Spleen (tissue), 11 donors: Measurements from ENCODE around the gene ADAM19. TPM values are rescaled to one million over a fixed set of nuclear protein-coding genes. Genes with fewer than 3 reads are reported as not detected.

Source experiments
- DNase-seq: peaks from one replicate; pipeline ENCODE4 v3.0.0-alpha.2; 2020
- H3K27ac ChIP-seq, 8 donors: fragments of 200-600 bp; sonication (generic) in 7 of 8; 1 replicate in 4 of 8; 2 replicates in 4 of 8; pipeline versions ENCODE4 v1.5.0 to v1.8.0; 2016 to 2021; ENCODE audit warnings: inconsistent platforms in 4 of 8, mild to moderate bottlenecking in 4 of 8, moderate library complexity in 1 of 8
- H3K27me3 ChIP-seq, 7 donors: fragments of 200-600 bp; sonication (generic) in 6 of 7; replicated peaks in 1 of 7; 1 replicate in 4 of 7; 2 replicates in 3 of 7; pipeline versions ENCODE4 v1.5.0 to v1.8.0; 2016 to 2021; ENCODE audit warnings: inconsistent platforms in 3 of 7, mild to moderate bottlenecking in 1 of 7
- H3K36me3 ChIP-seq, 6 donors: fragments of 200-600 bp; sonication (generic) in 5 of 6; 1 replicate in 4 of 6; 2 replicates in 2 of 6; pipeline versions ENCODE4 v1.5.0 to v1.8.0; 2016 to 2021; ENCODE audit warnings: inconsistent platforms in 2 of 6
- H3K4me1 ChIP-seq, 6 donors: fragments of 200-600 bp; sonication (generic) in 5 of 6; 1 replicate in 3 of 6; 2 replicates in 3 of 6; pipeline versions ENCODE4 v1.5.0 to v1.8.0; 2016 to 2021; ENCODE audit warnings: inconsistent platforms in 3 of 6
- H3K4me3 ChIP-seq, 8 donors: fragments of 200-600 bp; sonication (generic) in 7 of 8; 1 replicate in 4 of 8; 2 replicates in 4 of 8; pipeline versions ENCODE4 v1.5.0 to v1.8.0; 2016 to 2021; ENCODE audit warnings: inconsistent platforms in 4 of 8, mild to moderate bottlenecking in 4 of 8, moderate library complexity in 2 of 8
- H3K9me3 ChIP-seq, 8 donors: fragments of 200-600 bp; sonication (generic) in 7 of 8; 1 replicate in 4 of 8; 2 replicates in 4 of 8; pipeline versions ENCODE4 v1.5.0 to v1.8.0; 2016 to 2021; ENCODE audit warnings: inconsistent platforms in 4 of 8
- POLR2A ChIP-seq, 3 donors: fragments of 450-650 bp; IDR thresholded peaks; one replicate each; pipeline ENCODE4 v1.5.1; 2017; ENCODE audit warnings: antibody characterized with exemption in 3 of 3, mild to moderate bottlenecking in 1 of 3
- POLR2AphosphoS5 ChIP-seq, 3 donors: sonication (generic); formaldehyde crosslinking; IDR thresholded peaks; one replicate each; pipeline ENCODE4 v1.5.1; 2017; ENCODE audit warnings: antibody characterized with exemption in 3 of 3
- WGBS, 5 donors: extraction: QIAGEN DNeasy Blood & Tissue Kit in 3 of 5; methylation state at CpG; one replicate each; pipeline versions ENCODE4 v1.1.5 to v1.1.7; 2013 to 2018; 5-methylcytosine and 5-hydroxymethylcytosine counted together
- intact Hi-C: fragments of 100-400 bp; cut with DNase I; formaldehyde crosslinking; loops from one replicate; pipeline ENCODE4 v1.15.0; 2023; ENCODE audit warnings: low total_unique reads
- polyA plus RNA-seq, 3 donors: library from polyadenylated mRNA; stranded (reverse); fragments of 200-250 nt; gene quantifications; one replicate each; pipeline ENCODE4 v1.2.1, GENCODE V29; 2013
- total RNA-seq, 7 donors: library from RNA; depleted of rRNA in 3 of 7; stranded (reverse); fragments of >200 nt in 3 of 7; fragmentation: NEBNext Ultra II Directional in 4 of 7; extraction: Animal tissue kit (Norgen Biotek cat#: 25700) in 4 of 7; gene quantifications; one replicate each; pipeline versions ENCODE4 v1.1.0 to v1.2.1, GENCODE V29; 2016 to 2021
- TF ChIP-seq, protein P1 (sequence below), 11 experiments: fragments of 200-600 bp in 7 of 11; fragments of 450-650 bp in 4 of 11; sonication (generic) in 4 of 11; IDR thresholded peaks in 8 of 11; conservative IDR thresholded peaks in 3 of 11; 1 replicate in 7 of 11; 2 replicates in 4 of 11; pipeline versions ENCODE4 v1.4.0 to v1.8.0; 2016 to 2021; ENCODE audit warnings: antibody characterized with exemption in 11 of 11, inconsistent platforms in 4 of 11, mild to moderate bottlenecking in 1 of 11
- donor health status: healthy with polysubstance abuse.
- donor health status: DM: no; HTN: no; CAD: no; lungs with moderate emphysema.
- donor health status: DM: no; HTN: no; CAD: no.
- donor health status: Bipolar disorder and iron deficiency.
- donor health status: healthy.
- donor health status: DM: no; HTN: no; CAD: no.
- donor health status: DM: yes; HTN: yes; CAD: no.

Gene ADAM19
- total and polyA plus RNA-seq, 10 donors: 10.9 to 71.1 (median 51.5) TPM

DNA sequence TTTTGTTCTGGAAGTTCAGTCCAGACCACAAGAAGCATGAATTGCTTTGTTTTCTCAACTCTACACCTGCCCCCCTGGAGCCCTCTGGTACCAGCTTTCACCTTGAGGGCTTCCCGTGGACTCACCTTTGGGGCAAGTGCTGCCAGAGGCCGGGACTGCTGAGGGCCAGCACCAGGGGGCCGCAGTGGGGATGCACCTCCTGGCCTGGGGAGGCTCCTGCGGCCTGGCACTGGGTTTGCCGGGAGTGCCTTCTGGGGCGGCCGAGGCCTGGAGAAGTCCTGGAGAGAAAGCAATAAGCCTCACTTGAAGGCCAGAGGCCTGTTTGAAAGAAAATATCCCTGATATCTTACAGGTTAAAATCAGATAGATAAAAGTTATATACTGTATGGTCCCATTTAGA lies 93.9 kb downstream of the ADAM19 start:
- intact Hi-C loops: no loop called here
- WGBS, 5 donors: 94 to 99% (median 97%) methylated on average over 7 of the region's 7 CpGs
- H3K4me3 ChIP-seq: no peak overlapping the region
- H3K9me3 ChIP-seq: no peaks in the 10 kb centered on the region
- peaks cover 0 to 100% (median 58%) of the 10 kb centered on the region in 6 donors for H3K36me3 ChIP-seq
- H3K4me1 ChIP-seq: peaks cover 4 to 91% (median 45%) of the 10 kb centered on the region in 6 donors
- H3K27ac ChIP-seq: peak overlapping the region in 6 of 8 donors; percentile 32 to 85 (median 56)
- TF ChIP-seq POLR2A (IDR thresholded peaks at IDR 0.05) (no peak), POLR2AphosphoS5 (IDR thresholded peaks at IDR 0.05) (peak in 1 of 3 donors; percentile 67)
- no peaks in the 10 kb centered on the region for H3K27me3 ChIP-seq
- DNase-seq: no peak

DNA sequence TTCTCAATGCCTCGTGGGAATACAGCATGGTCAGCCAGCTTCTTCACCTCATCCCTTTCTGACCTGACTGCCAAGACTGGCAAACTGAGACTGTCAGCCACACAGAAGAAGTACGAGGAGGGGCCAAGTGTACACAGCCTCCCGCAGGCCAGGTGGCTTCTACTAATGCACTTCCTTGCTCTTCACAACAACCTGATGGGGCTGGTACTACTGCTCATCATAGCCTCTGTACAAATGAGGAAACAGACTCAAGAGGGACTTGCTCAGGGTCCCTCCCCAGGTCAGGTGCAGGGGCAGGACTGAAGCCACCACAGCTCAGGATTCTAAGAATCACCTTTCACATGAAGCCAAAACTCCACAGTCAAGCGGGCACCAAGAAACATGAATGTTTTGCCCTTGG lies 94.3 kb downstream of the ADAM19 start:
- DNase-seq: no peak
- Histone ChIP-seq H3K4me3 (no peak overlapping the region), H3K27me3 (no peaks in the 10 kb centered on the region), H3K36me3 (peaks cover 0 to 100% (median 57%) of the 10 kb centered on the region in 6 donors), H3K9me3 (no peaks in the 10 kb centered on the region), H3K4me1 (peaks cover 4 to 88% (median 41%) of the 10 kb centered on the region in 6 donors), H3K27ac (peak overlapping the region in 6 of 8 donors; percentile 32 to 85 (median 56))
- intact Hi-C loops: no loop called here
- 62 to 75% (median 73%) methylated on average over 2 to 4 of the region's 4 CpGs for whole genome bisulfite sequencing, 5 donors
- peak in 2 of 3 donors; percentile 52 to 82 for TF ChIP-seq POLR2AphosphoS5 (IDR thresholded peaks at IDR 0.05)
- TF ChIP-seq, protein P1, sequence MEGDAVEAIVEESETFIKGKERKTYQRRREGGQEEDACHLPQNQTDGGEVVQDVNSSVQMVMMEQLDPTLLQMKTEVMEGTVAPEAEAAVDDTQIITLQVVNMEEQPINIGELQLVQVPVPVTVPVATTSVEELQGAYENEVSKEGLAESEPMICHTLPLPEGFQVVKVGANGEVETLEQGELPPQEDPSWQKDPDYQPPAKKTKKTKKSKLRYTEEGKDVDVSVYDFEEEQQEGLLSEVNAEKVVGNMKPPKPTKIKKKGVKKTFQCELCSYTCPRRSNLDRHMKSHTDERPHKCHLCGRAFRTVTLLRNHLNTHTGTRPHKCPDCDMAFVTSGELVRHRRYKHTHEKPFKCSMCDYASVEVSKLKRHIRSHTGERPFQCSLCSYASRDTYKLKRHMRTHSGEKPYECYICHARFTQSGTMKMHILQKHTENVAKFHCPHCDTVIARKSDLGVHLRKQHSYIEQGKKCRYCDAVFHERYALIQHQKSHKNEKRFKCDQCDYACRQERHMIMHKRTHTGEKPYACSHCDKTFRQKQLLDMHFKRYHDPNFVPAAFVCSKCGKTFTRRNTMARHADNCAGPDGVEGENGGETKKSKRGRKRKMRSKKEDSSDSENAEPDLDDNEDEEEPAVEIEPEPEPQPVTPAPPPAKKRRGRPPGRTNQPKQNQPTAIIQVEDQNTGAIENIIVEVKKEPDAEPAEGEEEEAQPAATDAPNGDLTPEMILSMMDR (IDR thresholded peaks at IDR 0.05 in 8 of 11, conservative IDR thresholded peaks at IDR 0.05 in 3 of 11): no peak
- TF ChIP-seq POLR2A (IDR thresholded peaks at IDR 0.05): peak in 1 of 3 donors; percentile 18

DNA sequence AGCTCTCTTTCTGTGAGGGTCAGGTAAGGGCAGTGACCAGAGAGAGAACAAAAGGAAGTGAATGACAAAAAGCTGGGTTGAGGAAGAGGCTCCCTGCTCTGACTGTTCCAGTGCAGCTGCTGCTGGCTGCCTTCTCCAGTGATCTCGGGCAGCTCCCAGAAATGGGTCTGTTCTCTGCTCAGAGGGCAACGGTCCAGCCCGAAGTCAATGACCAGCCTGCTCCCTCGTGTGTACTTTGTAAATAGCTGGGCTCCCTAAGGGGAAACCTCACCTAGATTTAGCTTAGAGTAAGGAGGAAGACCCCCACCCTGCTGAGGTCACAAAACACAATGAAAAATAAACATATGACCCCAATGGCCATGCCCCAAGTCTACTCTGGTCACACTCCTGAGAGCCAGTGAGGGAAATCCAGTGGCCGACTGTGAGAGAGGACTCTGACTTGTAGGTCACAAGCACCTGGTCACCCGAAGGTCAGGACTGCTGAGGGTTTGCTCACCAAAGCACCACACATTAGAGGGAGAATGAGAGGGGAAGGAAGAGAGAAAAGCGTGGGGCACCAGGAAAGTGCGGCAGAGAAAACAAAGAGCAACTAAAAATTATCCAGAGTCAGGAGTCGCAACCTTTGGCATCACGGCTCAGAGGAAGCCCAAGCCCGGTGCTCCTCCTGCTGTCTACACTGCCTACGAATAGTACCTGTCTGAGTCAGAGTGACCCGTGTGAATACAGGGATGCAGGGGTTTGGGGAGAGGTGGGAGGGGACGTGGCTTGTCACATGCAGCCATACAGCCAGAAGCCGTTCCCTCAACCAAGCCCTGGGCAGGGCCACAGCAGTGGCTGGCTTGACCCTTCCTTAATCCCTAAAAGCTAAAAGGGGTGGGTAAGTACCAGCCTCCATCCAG lies 95.7 kb downstream of the ADAM19 start:
- intact Hi-C loops: loop anchor here (10.0 kb wide), 1 partner anchor 135 kb away; a partner anchor contains a TSS

DNA sequence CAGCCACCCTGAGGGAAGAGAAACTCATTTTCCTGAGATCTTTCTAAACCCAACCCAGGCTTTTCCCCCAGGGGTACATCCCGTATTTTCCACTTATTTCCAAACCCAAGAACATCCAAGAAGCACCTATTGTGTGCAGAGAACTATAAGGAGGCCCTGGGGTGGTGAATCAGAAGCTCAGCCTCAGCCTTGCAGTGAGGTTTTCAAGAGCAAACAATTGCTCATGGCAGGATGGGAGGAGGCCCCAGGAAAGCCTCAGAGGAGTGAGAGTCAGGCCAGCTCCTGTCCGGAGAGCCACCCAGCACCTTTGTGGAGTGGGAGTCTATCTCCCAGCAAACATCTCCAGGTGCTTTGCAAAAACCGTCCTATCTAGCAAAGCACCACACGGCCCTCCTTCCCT lies 96.4 kb downstream of the ADAM19 start:
- 85 to 91% (median 88%) methylated on average over 3 to 4 of the region's 4 CpGs for WGBS, 5 donors
- H3K4me1 ChIP-seq: peaks cover 4 to 68% (median 20%) of the 10 kb centered on the region in 6 donors
- H3K27me3 ChIP-seq: no peaks in the 10 kb centered on the region
- H3K4me3 ChIP-seq: no peak overlapping the region
- H3K27ac ChIP-seq: peak overlapping the region in 5 of 8 donors; percentile 27 to 85 (median 48)
- no peak for DNase-seq
- intact Hi-C loops: loop anchor here (10.0 kb wide), 1 partner anchor 134 kb away; a partner anchor contains a TSS
- TF ChIP-seq POLR2AphosphoS5 (IDR thresholded peaks at IDR 0.05): no peak
- no peak for TF ChIP-seq POLR2A (IDR thresholded peaks at IDR 0.05)
- TF ChIP-seq, protein P1 (IDR thresholded peaks at IDR 0.05 in 8 of 11, conservative IDR thresholded peaks at IDR 0.05 in 3 of 11): no peak
- peaks cover 0 to 100% (median 38%) of the 10 kb centered on the region in 6 donors for H3K36me3 ChIP-seq
- no peaks in the 10 kb centered on the region for H3K9me3 ChIP-seq

More for the DNA sequence above, 95.7 kb downstream of the ADAM19 start:
- no peaks in the 10 kb centered on the region for H3K27me3 ChIP-seq
- 77 to 87% (median 82%) methylated on average over 14 to 15 of the region's 15 CpGs for WGBS, 5 donors
- TF ChIP-seq, protein P1 (IDR thresholded peaks at IDR 0.05 in 8 of 11, conservative IDR thresholded peaks at IDR 0.05 in 3 of 11): no peak
- TF ChIP-seq POLR2A (IDR thresholded peaks at IDR 0.05) (no peak), POLR2AphosphoS5 (IDR thresholded peaks at IDR 0.05) (no peak)
- no peak overlapping the region for H3K4me3 ChIP-seq
- peaks cover 0 to 100% (median 45%) of the 10 kb centered on the region in 6 donors for H3K36me3 ChIP-seq
- H3K9me3 ChIP-seq: no peaks in the 10 kb centered on the region
- peaks cover 4 to 74% (median 27%) of the 10 kb centered on the region in 6 donors for H3K4me1 ChIP-seq
- peak overlapping the region in 5 of 8 donors; percentile 27 to 85 (median 48) for H3K27ac ChIP-seq
- no peak for DNase-seq
